ENCODE data around the gene ARFIP1.
A peak's percentile ranks its signal among the peaks of the same experiment; 100 is the strongest.
"Not testable (repeated sequence)": the region's sequence is repeated elsewhere in the genome, so short reads cannot be mapped to it uniquely, and the experiment has no call there.

ARFIP1 gene

DNA sequence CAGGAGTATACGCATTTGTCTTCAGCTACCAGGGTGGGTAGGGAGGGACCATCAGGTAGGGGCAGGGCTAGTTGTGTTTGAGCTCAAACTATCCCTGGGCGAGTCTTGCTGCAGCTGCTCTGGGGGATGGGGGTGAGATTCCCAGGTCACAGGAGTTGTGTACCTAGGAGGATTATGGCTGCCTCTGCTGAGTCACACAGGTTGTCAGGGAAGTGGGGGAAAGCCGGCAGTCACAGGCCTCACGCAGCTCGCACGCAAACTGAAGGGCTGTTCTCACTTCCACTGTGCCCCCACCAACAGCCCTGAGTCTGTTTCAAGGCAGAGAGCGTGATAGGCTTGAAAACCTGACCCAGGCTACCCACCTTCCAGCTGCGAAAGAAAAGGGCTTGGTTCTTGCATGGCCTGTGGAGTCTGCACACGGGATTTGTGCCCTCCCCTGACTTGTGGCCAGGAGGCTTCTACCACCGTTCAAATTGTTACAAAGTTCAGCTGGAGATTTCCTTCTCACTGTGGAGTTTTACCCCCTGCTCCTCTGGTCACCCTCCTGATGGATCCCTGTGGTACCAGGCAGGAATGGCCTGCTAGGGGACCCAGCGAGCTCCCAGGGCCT is 63.8 kb downstream of the ARFIP1 start:
- DNase-seq (ENCODE audit: low read depth in 2 of 2) = no peak

GRCh38 chr4:152847376-152847775 is 67.6 kb downstream of the ARFIP1 start:
- DNase-seq (ENCODE audit: low read depth in 2 of 2) = no peak

GRCh38 chr4:152848508-152848907 is 68.8 kb downstream of the ARFIP1 start:
- no peak for DNase-seq (ENCODE audit: low read depth in 2 of 2)

DNA sequence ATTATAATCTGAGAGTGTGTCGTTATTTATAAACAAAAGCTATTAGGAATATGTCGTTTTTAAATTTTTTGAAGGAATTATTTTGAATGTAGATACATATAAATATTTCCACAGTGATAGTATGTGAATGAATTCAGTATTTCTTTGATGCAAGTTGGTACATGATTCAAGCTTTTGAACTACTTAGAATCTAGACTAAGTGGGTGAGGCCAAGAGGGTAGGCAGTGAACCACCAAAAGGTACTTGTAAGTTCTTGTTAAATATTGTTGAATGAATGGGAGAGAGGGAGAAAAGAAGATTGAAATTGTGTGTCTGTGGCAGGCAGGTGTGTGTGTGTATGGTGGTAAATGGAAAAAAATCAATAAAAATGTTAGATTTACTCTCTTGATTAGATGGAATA is 69.6 kb downstream of the ARFIP1 start:
- DNase-seq (ENCODE audit: low read depth in 2 of 2) = no peak

DNA sequence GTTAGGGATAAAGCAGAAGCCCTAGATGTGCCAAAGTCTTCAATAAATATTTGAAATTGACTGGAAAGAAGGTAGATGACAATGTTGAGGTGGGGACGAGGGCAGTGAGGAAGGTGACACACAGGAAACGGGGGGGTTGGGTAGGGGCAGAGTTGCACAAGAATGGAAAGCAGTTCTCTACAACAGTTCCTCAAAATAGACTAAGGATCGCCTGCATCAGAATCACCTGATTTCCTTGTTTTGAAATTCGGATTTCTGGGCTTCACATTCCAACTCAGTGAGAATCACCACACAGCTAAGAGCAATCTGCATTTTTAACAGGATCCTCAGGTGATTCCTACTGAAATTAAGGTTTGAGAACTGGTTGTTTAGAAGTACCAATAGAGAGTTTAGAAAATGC is 70.6 kb downstream of the ARFIP1 start:
- peak in 1 of 2 donors; percentile 10 for DNase-seq (ENCODE audit: low read depth in 2 of 2)

DNA sequence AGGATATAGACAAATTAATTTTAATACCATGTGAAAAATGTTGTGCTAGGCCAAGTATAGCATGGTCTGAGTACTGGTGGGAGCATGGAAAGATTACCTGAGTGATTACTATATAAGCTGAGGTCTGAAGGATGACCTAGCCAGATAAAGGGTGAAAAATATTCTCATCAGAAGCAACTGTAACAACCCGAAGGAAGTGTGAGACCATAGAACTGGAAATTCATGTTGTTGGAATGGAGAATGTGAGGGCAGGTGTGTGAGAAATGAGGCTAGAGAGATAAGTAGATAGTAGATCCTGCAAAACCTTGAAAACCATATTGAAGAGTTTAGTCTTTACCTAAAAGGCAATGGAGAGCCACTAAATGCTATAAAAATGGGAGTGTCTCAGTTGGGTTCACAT is 71.5 kb downstream of the ARFIP1 start:
- no peak for DNase-seq (ENCODE audit: low read depth in 2 of 2)

GRCh38 chr4:152853293-152853692 is 73.5 kb downstream of the ARFIP1 start:
- no peak for DNase-seq (ENCODE audit: low read depth in 2 of 2)

GRCh38 chr4:152854016-152854415 is 74.3 kb downstream of the ARFIP1 start:
- DNase-seq (ENCODE audit: low read depth in 2 of 2) = not testable (repeated sequence)

- DNase-seq (ENCODE audit: low read depth in 2 of 2) = no peak
These were observed 77.2 kb downstream of the ARFIP1 start for GRCh38 chr4:152856960-152857359.

DNA sequence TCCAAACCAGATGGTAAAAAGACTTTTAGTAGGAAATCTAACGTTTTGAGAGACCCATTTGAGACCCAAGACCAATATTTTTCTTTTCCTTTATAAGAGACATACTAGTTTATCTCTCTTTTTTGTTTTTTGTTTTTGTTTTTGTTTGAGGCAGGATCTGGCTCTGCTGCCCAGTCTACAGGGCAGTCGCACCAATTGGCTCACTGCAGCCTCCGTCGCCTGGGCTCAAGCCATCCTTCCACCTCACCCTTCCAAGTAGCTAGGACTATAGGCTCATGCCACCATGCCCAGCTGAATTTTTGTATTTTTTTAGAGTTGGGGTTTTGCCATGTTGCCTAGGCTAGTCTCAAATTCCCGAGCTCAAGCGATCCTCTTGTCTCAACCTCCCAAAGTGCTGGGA is 79.2 kb downstream of the ARFIP1 start:
- no peak for DNase-seq (ENCODE audit: low read depth in 2 of 2)

DNA sequence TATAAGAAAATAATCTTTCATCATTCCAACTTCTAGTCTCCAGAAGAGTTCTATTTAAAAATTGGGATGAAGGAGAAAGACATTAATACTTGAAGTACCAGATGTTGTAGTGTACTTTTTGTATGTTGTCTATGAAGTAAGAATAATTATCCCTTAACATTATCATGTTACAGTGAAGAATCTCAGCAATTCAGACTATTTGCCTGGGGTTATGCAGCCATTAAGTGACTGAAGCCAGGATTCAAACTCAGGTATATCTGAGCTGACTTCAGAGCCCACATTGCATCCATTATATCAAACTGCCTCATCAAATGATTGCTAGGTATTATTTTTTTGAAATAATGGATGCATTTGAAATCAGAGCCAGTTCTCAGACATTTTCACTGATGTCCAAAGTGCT is 80.3 kb downstream of the ARFIP1 start:
- no peak for DNase-seq (ENCODE audit: low read depth in 2 of 2)

DNA sequence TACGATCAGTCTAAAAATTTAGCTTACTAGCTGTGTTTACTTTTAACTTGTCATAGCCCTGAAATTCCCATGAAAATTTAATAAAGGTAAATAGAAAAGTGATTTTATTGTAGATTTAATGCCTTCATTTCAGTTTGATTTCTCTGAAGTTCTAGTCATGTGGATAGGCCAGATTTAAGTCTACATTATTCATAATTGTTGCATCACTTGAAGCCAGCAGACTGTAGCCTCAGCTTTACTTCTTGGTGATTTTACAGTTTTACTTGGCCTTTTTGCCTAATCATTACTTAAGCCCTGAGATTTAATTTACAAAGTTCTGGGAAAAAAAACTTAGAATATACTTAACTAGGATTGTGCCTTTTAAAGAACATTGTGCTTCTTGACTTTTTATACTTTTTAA is 82.9 kb downstream of the ARFIP1 start:
- DNase-seq (ENCODE audit: low read depth in 2 of 2) = no peak

- DNase-seq (ENCODE audit: low read depth in 2 of 2) = no peak
These were observed 84.6 kb downstream of the ARFIP1 start for GRCh38 chr4:152864361-152864760.

GRCh38 chr4:152866432-152866993 is 86.8 kb downstream of the ARFIP1 start:
- DNase-seq (ENCODE audit: low read depth in 2 of 2) = not testable (repeated sequence)

- no peak for DNase-seq (ENCODE audit: low read depth in 2 of 2)
These were observed 90.9 kb downstream of the ARFIP1 start for GRCh38 chr4:152870606-152871005.

- no peak for DNase-seq (ENCODE audit: low read depth in 2 of 2)
These were observed 95.5 kb downstream of the ARFIP1 start for GRCh38 chr4:152875261-152875660.

GRCh38 chr4:152877868-152878267 is 98.1 kb downstream of the ARFIP1 start:
- DNase-seq (ENCODE audit: low read depth in 2 of 2) = no peak

- DNase-seq (ENCODE audit: low read depth in 2 of 2) = no peak
These were observed 100.5 kb downstream of the ARFIP1 start for GRCh38 chr4:152880263-152880662.

DNA sequence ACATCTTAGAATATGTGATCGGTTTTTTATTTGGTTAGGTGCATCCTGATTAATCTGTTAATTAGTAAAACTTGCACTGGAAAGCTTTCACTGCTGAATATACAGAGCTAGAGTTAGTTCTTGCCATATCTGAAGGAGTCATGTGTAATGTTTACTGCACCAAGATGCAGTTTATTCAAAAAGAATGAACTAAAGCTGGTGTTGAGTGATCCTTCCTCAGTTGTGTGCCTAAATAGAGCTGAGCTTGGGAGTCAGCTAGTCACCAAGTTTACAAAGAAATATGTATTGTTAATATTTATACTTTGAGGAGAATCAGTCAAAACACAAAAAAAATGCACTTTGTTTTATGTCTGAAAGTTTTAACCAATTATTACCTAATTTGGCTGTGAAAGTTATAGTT is 102.2 kb downstream of the ARFIP1 start:
- DNase-seq (ENCODE audit: low read depth in 2 of 2) = no peak

- no peak for DNase-seq (ENCODE audit: low read depth in 2 of 2)
These were observed 105.4 kb downstream of the ARFIP1 start for GRCh38 chr4:152885185-152885584.

DNA sequence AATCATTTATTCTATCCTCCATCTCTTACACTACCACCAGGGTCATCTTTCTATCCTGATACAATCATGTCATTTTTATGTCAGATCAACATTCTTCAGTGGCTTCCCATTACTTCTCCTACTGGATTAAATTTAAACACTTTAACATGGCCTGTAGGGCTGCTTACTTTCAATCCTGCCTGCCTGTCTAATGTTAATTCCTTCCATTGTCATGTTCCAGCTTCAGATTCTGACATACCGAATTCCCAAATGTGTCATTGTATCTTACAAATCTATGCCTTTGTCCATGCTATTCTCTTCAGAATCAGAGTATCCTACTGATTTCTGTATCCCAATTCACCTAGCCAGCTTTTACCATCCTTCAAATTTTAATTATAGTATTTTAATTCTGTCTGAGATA is 106.4 kb downstream of the ARFIP1 start:
- no peak for DNase-seq (ENCODE audit: low read depth in 2 of 2)

DNA sequence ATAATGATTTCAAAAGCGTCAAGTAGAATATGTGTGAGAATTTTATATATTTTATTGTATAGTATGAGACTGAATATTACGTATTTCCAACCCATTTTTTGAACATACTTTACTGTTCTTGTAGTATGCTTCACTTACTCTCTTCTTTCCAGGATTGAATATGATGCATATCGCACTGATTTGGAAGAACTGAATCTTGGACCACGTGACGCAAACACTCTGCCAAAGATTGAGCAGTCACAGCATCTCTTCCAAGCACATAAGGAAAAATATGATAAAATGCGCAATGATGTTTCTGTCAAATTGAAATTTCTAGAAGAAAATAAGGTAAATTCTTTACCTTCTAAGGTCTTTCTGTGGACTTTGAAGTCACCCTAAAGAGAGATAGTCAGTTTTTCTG is 108.2 kb downstream of the ARFIP1 start:
- no peak for DNase-seq (ENCODE audit: low read depth in 2 of 2)

DNA sequence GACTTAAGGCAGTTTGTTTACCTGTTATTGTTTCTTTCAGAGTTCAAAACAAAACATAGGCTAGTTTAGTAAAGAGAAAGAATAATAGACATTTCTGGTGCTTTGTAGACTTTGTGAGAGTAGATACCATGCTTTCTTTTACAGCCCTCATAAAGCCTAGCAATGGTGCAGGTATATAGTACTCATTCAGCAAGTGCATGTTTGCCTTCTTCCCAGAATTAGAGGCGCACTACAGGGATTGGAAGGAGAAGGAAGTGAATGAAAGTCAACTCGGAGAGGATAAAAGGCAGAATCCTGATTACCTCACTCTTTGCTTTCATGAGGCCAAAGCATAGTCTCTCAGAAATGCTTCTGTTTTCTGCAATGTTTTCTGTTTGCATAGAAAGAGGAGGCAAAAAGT is 113.2 kb downstream of the ARFIP1 start:
- DNase-seq (ENCODE audit: low read depth in 2 of 2) = no peak

DNA sequence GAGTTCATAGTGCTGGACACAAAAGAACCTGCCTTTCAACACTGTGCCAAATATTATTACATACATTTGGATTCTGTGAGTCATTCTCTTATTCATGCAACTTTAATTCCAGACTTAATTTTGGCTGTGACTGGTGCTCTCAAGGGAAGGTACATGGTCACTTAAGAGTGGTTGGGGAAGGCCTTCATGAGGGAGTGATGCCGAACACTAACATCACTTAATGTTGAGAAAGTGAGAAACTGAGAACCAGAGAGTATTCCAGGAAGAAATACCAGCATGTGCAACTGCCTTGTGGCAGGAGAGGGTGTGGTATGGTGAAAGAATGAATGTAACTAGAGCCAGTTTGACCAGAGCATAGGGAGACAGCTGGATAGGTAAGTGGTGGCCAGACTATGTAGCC is 114.9 kb downstream of the ARFIP1 start:
- DNase-seq (ENCODE audit: low read depth in 2 of 2) = no peak

All from stimulated activated CD8-positive, alpha-beta memory T cell treated with anti-CD3 and anti-CD28 coated beads, Interleukin-15, amount 100 ng/mL, for 4 hours (primary cell).